ENCODE measurements around the gene AQP11. TPM values are rescaled to one million over a fixed set of nuclear protein-coding genes. Genes with fewer than 3 reads are reported as not detected.
A peak's percentile ranks its signal among the peaks of the same experiment; 100 is the strongest.
"Not testable (repeated sequence)": the region's sequence is repeated elsewhere in the genome, so short reads cannot be mapped to it uniquely, and the experiment has no call there.

Gene AQP11
- polyA plus RNA-seq, 1 donor from 2014 or later, result 7.4 TPM

DNA sequence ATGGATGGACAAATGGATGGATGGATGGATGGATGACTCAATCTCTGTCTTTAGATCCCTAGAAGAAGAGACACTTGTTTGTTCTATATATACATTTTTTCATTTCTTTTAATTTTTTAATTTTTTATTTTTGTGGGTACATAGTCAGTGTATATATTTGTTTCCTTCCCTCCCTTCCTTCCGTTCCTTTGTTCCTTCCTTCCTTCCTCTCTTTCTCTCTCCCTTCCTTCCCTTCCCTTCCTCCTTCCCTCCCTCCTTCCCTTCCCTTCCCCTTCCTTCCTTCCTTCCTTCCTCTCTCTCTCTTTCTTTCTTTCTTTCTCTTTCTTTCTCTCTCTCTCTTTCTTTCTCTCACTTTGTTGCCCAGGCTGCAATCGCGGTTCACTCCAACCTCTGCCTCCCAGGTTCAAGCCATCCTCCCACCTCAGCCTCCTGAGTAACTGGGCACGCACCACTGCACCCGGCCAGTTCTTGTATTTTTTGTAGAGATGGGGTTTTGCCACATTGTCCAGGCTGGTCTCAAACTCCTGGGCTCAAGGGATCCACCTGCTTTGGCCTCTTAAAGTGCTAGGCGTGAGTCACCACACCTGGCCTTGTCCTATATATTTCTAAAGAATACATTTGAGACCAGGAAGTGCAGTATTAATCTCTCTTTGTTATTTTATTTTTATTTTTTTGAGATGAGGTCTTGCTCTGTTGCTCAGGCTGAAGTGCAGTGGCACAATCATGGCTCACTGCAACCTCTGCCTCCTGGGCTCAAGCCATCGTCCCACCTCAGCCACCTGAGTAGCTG is 42.5 kb upstream of the AQP11 start:
- Histone ChIP-seq H3K4me2 (ENCODE audit: low read length) (no peak overlapping the region), H3K79me2 (replicated peaks; ENCODE audit: insufficient read depth, low read length) (no peaks in the 10 kb centered on the region), H3K27me3 (ENCODE audit: insufficient read depth, low read depth, low read length) (no peaks in the 10 kb centered on the region), H3K27ac (ENCODE audit: low read length) (no peak overlapping the region), H3K9ac (ENCODE audit: low read length) (no peak overlapping the region), H3K9me2 (ENCODE audit: insufficient read depth, low read length) (no peaks in the 10 kb centered on the region), H3K9me3 (ENCODE audit: low read length) (no peaks in the 10 kb centered on the region), H4K20me1 (ENCODE audit: insufficient read depth) (no peaks in the 10 kb centered on the region), H3F3A (ENCODE audit: insufficient read depth, low read length, poor library complexity, severe bottlenecking) (no peaks in the 10 kb centered on the region), H3K4me3 (ENCODE audit: low read length) (no peak overlapping the region), H2AFZ (ENCODE audit: low read depth, low read length) (no peak overlapping the region), H3K36me3 (ENCODE audit: insufficient read depth, low read length) (no peaks in the 10 kb centered on the region)
- TF ChIP-seq TAF1 (IDR thresholded peaks at IDR 0.05; ENCODE audit: low read depth) (no peak), SMC3 (conservative IDR thresholded peaks at IDR 0.05; ENCODE audit: poor library complexity) (no peak), EP300 (conservative IDR thresholded peaks at IDR 0.05; ENCODE audit: poor library complexity, severe bottlenecking) (no peak), RAD21 (conservative IDR thresholded peaks at IDR 0.05) (no peak)

DNA sequence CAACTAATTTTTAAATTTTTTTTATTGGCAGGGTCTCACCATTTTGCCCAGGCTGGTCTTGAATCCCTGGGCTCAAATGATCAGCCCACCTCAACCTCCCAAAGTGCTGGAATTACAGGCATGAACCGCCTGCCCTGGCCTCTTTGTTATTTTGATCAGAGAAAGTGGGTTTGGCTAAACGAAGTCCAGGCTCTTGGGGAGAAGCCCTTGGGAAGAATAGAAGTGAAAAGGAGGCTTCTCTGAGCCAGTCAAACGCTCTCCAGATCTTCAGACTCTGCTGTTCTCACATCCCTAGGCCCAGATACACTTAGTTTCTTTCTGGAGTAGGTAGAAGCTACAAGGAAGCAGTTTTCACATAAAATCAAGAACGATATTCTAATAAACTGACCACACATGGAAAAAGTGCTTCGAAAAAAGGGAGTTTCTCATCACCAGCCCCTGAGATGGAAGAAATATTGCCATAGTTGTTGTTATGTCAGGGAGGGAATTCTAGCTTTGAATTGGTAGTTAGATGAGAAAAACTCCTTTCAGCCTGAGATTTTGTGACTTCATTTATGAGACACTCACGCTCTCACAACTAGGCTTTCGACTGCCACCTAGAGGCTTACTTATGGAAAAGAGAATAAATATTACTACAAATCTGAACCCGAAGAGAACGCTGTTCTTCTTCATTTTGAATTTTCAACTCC is 41.7 kb upstream of the AQP11 start:
- H3K4me2 ChIP-seq (ENCODE audit: low read length), result no peak overlapping the region
- no peaks in the 10 kb centered on the region for H3K36me3 ChIP-seq (ENCODE audit: insufficient read depth, low read length)
- no peak overlapping the region for H3K9ac ChIP-seq (ENCODE audit: low read length)
- no peaks in the 10 kb centered on the region for H3K9me3 ChIP-seq (ENCODE audit: low read length)
- H3K79me2 ChIP-seq (replicated peaks; ENCODE audit: insufficient read depth, low read length), result no peaks in the 10 kb centered on the region
- no peaks in the 10 kb centered on the region for H3K9me2 ChIP-seq (ENCODE audit: insufficient read depth, low read length)
- H2AFZ ChIP-seq (ENCODE audit: low read depth, low read length), result no peak overlapping the region
- TF ChIP-seq, protein P1, sequence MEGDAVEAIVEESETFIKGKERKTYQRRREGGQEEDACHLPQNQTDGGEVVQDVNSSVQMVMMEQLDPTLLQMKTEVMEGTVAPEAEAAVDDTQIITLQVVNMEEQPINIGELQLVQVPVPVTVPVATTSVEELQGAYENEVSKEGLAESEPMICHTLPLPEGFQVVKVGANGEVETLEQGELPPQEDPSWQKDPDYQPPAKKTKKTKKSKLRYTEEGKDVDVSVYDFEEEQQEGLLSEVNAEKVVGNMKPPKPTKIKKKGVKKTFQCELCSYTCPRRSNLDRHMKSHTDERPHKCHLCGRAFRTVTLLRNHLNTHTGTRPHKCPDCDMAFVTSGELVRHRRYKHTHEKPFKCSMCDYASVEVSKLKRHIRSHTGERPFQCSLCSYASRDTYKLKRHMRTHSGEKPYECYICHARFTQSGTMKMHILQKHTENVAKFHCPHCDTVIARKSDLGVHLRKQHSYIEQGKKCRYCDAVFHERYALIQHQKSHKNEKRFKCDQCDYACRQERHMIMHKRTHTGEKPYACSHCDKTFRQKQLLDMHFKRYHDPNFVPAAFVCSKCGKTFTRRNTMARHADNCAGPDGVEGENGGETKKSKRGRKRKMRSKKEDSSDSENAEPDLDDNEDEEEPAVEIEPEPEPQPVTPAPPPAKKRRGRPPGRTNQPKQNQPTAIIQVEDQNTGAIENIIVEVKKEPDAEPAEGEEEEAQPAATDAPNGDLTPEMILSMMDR (IDR thresholded peaks at IDR 0.05; ENCODE audit: poor library complexity, severe bottlenecking), result peak; percentile 87
- TF ChIP-seq TAF1 (IDR thresholded peaks at IDR 0.05; ENCODE audit: low read depth) (no peak), RAD21 (conservative IDR thresholded peaks at IDR 0.05) (peak; percentile 88), SMC3 (conservative IDR thresholded peaks at IDR 0.05; ENCODE audit: poor library complexity) (peak; percentile 84), EP300 (conservative IDR thresholded peaks at IDR 0.05; ENCODE audit: poor library complexity, severe bottlenecking) (no peak)
- no peak overlapping the region for H3K4me3 ChIP-seq (ENCODE audit: low read length)
- no peaks in the 10 kb centered on the region for H3K27me3 ChIP-seq (ENCODE audit: insufficient read depth, low read depth, low read length)
- no peaks in the 10 kb centered on the region for H3F3A ChIP-seq (ENCODE audit: insufficient read depth, low read length, poor library complexity, severe bottlenecking)
- no peak overlapping the region for H3K27ac ChIP-seq (ENCODE audit: low read length)
- no peaks in the 10 kb centered on the region for H4K20me1 ChIP-seq (ENCODE audit: insufficient read depth)

DNA sequence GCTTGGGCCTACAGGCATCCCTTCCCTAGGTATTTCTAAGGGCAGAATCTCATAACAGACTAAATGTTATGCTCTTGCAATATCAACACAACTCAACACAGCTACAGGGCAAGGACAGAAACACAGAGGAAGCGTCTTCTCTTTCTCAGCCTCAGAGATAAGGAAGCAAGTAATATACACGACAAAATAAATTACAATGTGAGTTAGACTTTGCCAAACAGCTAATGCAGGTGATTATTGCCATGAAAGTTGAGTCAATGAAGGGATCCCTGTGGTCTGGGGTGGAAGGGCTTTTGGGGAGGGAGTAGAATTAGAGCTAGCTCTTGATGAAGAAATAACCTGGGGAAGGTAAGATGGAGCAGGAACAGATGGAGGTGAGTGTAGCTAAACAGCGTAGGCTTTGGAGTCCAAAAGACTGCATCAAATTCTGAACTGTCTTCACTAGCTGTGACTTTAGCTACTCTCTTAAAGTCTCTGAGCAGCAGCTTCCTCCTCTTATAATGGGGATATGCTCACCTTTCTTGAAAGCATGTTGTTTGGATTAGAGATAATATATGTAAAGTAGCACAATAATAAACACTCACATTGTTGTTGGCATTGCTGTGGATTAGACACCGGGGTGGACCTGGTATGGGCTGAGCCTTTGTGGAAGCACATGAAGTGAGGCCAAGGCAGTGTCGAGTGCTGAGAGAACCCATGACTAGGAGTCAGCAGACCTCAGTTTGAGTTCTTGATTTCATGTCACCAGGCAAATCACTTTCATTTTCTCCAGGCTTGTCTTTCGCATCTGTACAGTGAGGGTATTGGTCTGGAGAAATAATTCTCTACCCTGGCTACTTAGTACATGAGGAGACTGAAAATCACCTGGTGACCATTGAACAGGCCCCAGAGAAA is 41.0 kb upstream of the AQP11 start:
- H3K4me3 ChIP-seq (ENCODE audit: low read length), result no peak overlapping the region

GRCh38 chr11:77551426-77551825 is 38.3 kb upstream of the AQP11 start:
- not testable (repeated sequence) for H2AFZ ChIP-seq (ENCODE audit: low read depth, low read length); H3K9me2 ChIP-seq (ENCODE audit: insufficient read depth, low read length); H4K20me1 ChIP-seq (ENCODE audit: insufficient read depth); H3K27ac ChIP-seq (ENCODE audit: low read length); H3K27me3 ChIP-seq (ENCODE audit: insufficient read depth, low read depth, low read length); H3K4me2 ChIP-seq (ENCODE audit: low read length); H3K4me3 ChIP-seq (ENCODE audit: low read length); H3K9ac ChIP-seq (ENCODE audit: low read length); H3F3A ChIP-seq (ENCODE audit: insufficient read depth, low read length, poor library complexity, severe bottlenecking); H3K9me3 ChIP-seq (ENCODE audit: low read length); H3K36me3 ChIP-seq (ENCODE audit: insufficient read depth, low read length); H3K79me2 ChIP-seq (replicated peaks; ENCODE audit: insufficient read depth, low read length)

More for the DNA sequence above, 41.0 kb upstream of the AQP11 start:
- no peaks in the 10 kb centered on the region for H3K79me2 ChIP-seq (replicated peaks; ENCODE audit: insufficient read depth, low read length)
- H3K36me3 ChIP-seq (ENCODE audit: insufficient read depth, low read length), result no peaks in the 10 kb centered on the region
- H3F3A ChIP-seq (ENCODE audit: insufficient read depth, low read length, poor library complexity, severe bottlenecking), result no peaks in the 10 kb centered on the region
- TF ChIP-seq POLR2AphosphoS5 (IDR thresholded peaks at IDR 0.05), result no peak
- TF ChIP-seq RAD21 (conservative IDR thresholded peaks at IDR 0.05), result peak; percentile 9
- peak; percentile 9 for TF ChIP-seq SMC3 (conservative IDR thresholded peaks at IDR 0.05; ENCODE audit: poor library complexity)
- H4K20me1 ChIP-seq (ENCODE audit: insufficient read depth), result no peaks in the 10 kb centered on the region
- no peak overlapping the region for H3K27ac ChIP-seq (ENCODE audit: low read length)
- H2AFZ ChIP-seq (ENCODE audit: low read depth, low read length), result no peak overlapping the region
- H3K9me3 ChIP-seq (ENCODE audit: low read length), result no peaks in the 10 kb centered on the region
- H3K4me2 ChIP-seq (ENCODE audit: low read length), result no peak overlapping the region
- no peaks in the 10 kb centered on the region for H3K27me3 ChIP-seq (ENCODE audit: insufficient read depth, low read depth, low read length)
- H3K9me2 ChIP-seq (ENCODE audit: insufficient read depth, low read length), result no peaks in the 10 kb centered on the region
- H3K9ac ChIP-seq (ENCODE audit: low read length), result no peak overlapping the region
